HEK293 (cell line): ENCODE measurements around the gene MSI2.

Experiments used
- CTCF ChIA-PET: fragments of 350-600 bp; formaldehyde crosslinking; extraction: SDS; loops from one replicate; lab custom pipeline; 2021; ENCODE audit warnings: antibody characterized with exemption; lab: Yijun Ruan, JAX
- POLR2A ChIA-PET: fragments of 300-600 bp; formaldehyde crosslinking; extraction: SDS; loops from one replicate; lab custom pipeline; 2020; ENCODE audit warnings: antibody characterized with exemption, inconsistent platforms; lab: Yijun Ruan, JAX
- H3K27ac ChIP-seq: fragments of 200-500 bp; sonication (Bioruptor generic); 2 replicates; pipeline ENCODE4 v1.5.1; 2014; ENCODE audit warnings: low read depth, low read length, control low read depth, inconsistent platforms; ENCODE audit errors: extremely low read depth
- H3K36me3 ChIP-seq, 2 experiments: fragments of 200-500 bp in 1 of 2; sonication (Bioruptor generic) in 1 of 2; 1 replicate in 1 of 2; 2 replicates in 1 of 2; pipeline ENCODE4 v1.5.1; 2014 to 2017; ENCODE audit warnings: inconsistent platforms in 2 of 2, low read length in 2 of 2; ENCODE audit not compliant: control insufficient read depth in 2 of 2, insufficient read depth in 1 of 2
- H3K4me1 ChIP-seq: fragments of 200-500 bp; sonication (Bioruptor generic); 2 replicates; pipeline ENCODE4 v1.5.1; 2014; ENCODE audit warnings: mild to moderate bottlenecking, low read length, inconsistent platforms; ENCODE audit not compliant: control insufficient read depth, insufficient read depth
- H3K4me3 ChIP-seq: 2 replicates; pipeline ENCODE4 v1.5.1; 2011; ENCODE audit warnings: low read depth, mild to moderate bottlenecking, control low read depth, low read length, moderate library complexity
- H3K9me3 ChIP-seq: fragments of 200-500 bp; sonication (Bioruptor generic); 2 replicates; pipeline ENCODE4 v1.5.1; 2014; ENCODE audit warnings: low read depth, low read length, inconsistent platforms; ENCODE audit not compliant: control insufficient read depth, insufficient read depth
- ELK4 ChIP-seq: IDR thresholded peaks from 2 replicates; pipeline ENCODE4 v1.6.1; 2011; ENCODE audit warnings: mild to moderate bottlenecking, low read depth, low read length, borderline replicate concordance
- HOXD13 ChIP-seq: sonication (generic); formaldehyde crosslinking; IDR thresholded peaks from 2 replicates; pipeline ENCODE4 v1.8.0; 2022; ENCODE audit warnings: missing genetic modification reagents, borderline replicate concordance
- OVOL3 ChIP-seq: fragments of 450-650 bp; formaldehyde crosslinking; IDR thresholded peaks from 2 replicates; pipeline ENCODE4 v1.5.1; 2016; ENCODE audit warnings: missing biosample characterization, missing genetic modification characterization
- SETDB1 ChIP-seq: IDR thresholded peaks from one replicate; pipeline ENCODE4 v1.6.1; 2017; ENCODE audit warnings: mild to moderate bottlenecking, low read length, moderate library complexity, mixed read lengths; ENCODE audit not compliant: insufficient read length
- YY1 ChIP-seq: fragments of 450-650 bp; formaldehyde crosslinking; IDR thresholded peaks from 2 replicates; pipeline ENCODE4 v1.5.1; 2018; ENCODE audit warnings: missing biosample characterization, missing genetic modification characterization
- ZNF26 ChIP-seq: fragments of 450-650 bp; formaldehyde crosslinking; IDR thresholded peaks from 2 replicates; pipeline ENCODE4 v1.5.1; 2016; ENCODE audit warnings: missing biosample characterization, missing genetic modification characterization
- ZNF391 ChIP-seq: fragments of 450-650 bp; formaldehyde crosslinking; IDR thresholded peaks from 2 replicates; pipeline ENCODE4 v1.5.1; 2016; ENCODE audit warnings: low read depth, missing biosample characterization, missing genetic modification characterization, borderline replicate concordance
- ZNF501 ChIP-seq: fragments of 450-650 bp; formaldehyde crosslinking; IDR thresholded peaks from 2 replicates; pipeline ENCODE4 v1.5.1; 2016; ENCODE audit warnings: missing biosample characterization, missing genetic modification characterization
- ZNF521 ChIP-seq: fragments of 450-650 bp; formaldehyde crosslinking; IDR thresholded peaks from 2 replicates; pipeline ENCODE4 v1.5.1; 2017; ENCODE audit warnings: missing biosample characterization, mild to moderate bottlenecking, missing genetic modification characterization
- ZNF610 ChIP-seq: fragments of 450-650 bp; formaldehyde crosslinking; IDR thresholded peaks from 2 replicates; pipeline ENCODE4 v1.5.1; 2016; ENCODE audit warnings: missing biosample characterization, missing genetic modification characterization, borderline replicate concordance
- ZNF621 ChIP-seq: fragments of 450-650 bp; formaldehyde crosslinking; IDR thresholded peaks from 2 replicates; pipeline ENCODE4 v1.5.1; 2017; ENCODE audit warnings: missing biosample characterization, missing genetic modification characterization
- ZNF645 ChIP-seq: fragments of 450-650 bp; formaldehyde crosslinking; IDR thresholded peaks from 2 replicates; pipeline ENCODE4; 2016; ENCODE audit warnings: missing biosample characterization, missing genetic modification characterization
- ZNF660 ChIP-seq: fragments of 450-650 bp; IDR thresholded peaks from 2 replicates; pipeline ENCODE4 v1.5.1; 2018; ENCODE audit warnings: missing biosample characterization, mild to moderate bottlenecking, missing genetic modification characterization
- ZNF776 ChIP-seq: fragments of 450-650 bp; formaldehyde crosslinking; IDR thresholded peaks from 2 replicates; pipeline ENCODE4 v1.5.0; 2017; ENCODE audit warnings: missing biosample characterization, missing genetic modification characterization, borderline replicate concordance
- TF ChIP-seq, protein P1 (sequence below): fragments of 450-650 bp; formaldehyde crosslinking; IDR thresholded peaks from 2 replicates; pipeline ENCODE4 v1.5.1; 2017; ENCODE audit warnings: missing biosample characterization, mild to moderate bottlenecking, missing genetic modification characterization, moderate library complexity
- TF ChIP-seq, protein P2 (sequence below): fragments of 450-650 bp; formaldehyde crosslinking; IDR thresholded peaks from 2 replicates; pipeline ENCODE4 v1.5.1; 2016; ENCODE audit warnings: missing biosample characterization, missing genetic modification characterization, borderline replicate concordance
- TF ChIP-seq, protein P3 (sequence below): fragments of 450-650 bp; formaldehyde crosslinking; IDR thresholded peaks from 2 replicates; pipeline ENCODE4 v1.5.1; 2016; ENCODE audit warnings: missing biosample characterization, missing genetic modification characterization

MSI2 gene

GRCh38 chr17:57559634-57560318, 303.5 kb downstream of the MSI2 start (continued):
- TF ChIP-seq ELK4 = no peak

GRCh38 chr17:57560319-57560705, 304.0 kb downstream of the MSI2 start:
- no peaks in the 10 kb centered on the region for H3K9me3 ChIP-seq
- H3K36me3 ChIP-seq = no peaks in the 10 kb centered on the region
- H3K4me1 ChIP-seq = peaks cover 12% of the 10 kb centered on the region
- ChIA-PET CTCF (interaction anchor here (0.6 to 1.2 kb wide), 3 partner anchors 38 to 112 kb away, joined by 3 to 8 read pairs (median 3); no protein-coding TSS in a partner anchor), POLR2A (interaction anchor here (0.6 kb wide), 1 partner anchor 1818 kb away, joined by 4 read pairs; no protein-coding TSS in a partner anchor)
- H3K27ac ChIP-seq = no peak overlapping the region
- TF ChIP-seq HOXD13 (CRISPR knock-in tag) (no peak), ZNF776 (no peak), OVOL3 (tag by site-specific recombination) (no peak), SETDB1 (no peak), ZNF391 (tag by site-specific recombination) (no peak), ZNF645 (tag by site-specific recombination) (no peak), ZNF521 (tag by site-specific recombination) (no peak), ZNF610 (tag by site-specific recombination) (no peak), YY1 (tag by site-specific recombination) (no peak), ZNF621 (tag by site-specific recombination) (no peak), ZNF26 (tag by site-specific recombination) (no peak), ZNF501 (tag by site-specific recombination) (no peak), ZNF660 (no peak)
- TF ChIP-seq, protein P1, sequence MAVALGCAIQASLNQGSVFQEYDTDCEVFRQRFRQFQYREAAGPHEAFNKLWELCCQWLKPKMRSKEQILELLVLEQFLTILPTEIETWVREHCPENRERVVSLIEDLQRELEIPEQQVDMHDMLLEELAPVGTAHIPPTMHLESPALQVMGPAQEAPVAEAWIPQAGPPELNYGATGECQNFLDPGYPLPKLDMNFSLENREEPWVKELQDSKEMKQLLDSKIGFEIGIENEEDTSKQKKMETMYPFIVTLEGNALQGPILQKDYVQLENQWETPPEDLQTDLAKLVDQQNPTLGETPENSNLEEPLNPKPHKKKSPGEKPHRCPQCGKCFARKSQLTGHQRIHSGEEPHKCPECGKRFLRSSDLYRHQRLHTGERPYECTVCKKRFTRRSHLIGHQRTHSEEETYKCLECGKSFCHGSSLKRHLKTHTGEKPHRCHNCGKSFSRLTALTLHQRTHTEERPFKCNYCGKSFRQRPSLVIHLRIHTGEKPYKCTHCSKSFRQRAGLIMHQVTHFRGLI (tag by site-specific recombination) = no peak
- TF ChIP-seq, protein P2, sequence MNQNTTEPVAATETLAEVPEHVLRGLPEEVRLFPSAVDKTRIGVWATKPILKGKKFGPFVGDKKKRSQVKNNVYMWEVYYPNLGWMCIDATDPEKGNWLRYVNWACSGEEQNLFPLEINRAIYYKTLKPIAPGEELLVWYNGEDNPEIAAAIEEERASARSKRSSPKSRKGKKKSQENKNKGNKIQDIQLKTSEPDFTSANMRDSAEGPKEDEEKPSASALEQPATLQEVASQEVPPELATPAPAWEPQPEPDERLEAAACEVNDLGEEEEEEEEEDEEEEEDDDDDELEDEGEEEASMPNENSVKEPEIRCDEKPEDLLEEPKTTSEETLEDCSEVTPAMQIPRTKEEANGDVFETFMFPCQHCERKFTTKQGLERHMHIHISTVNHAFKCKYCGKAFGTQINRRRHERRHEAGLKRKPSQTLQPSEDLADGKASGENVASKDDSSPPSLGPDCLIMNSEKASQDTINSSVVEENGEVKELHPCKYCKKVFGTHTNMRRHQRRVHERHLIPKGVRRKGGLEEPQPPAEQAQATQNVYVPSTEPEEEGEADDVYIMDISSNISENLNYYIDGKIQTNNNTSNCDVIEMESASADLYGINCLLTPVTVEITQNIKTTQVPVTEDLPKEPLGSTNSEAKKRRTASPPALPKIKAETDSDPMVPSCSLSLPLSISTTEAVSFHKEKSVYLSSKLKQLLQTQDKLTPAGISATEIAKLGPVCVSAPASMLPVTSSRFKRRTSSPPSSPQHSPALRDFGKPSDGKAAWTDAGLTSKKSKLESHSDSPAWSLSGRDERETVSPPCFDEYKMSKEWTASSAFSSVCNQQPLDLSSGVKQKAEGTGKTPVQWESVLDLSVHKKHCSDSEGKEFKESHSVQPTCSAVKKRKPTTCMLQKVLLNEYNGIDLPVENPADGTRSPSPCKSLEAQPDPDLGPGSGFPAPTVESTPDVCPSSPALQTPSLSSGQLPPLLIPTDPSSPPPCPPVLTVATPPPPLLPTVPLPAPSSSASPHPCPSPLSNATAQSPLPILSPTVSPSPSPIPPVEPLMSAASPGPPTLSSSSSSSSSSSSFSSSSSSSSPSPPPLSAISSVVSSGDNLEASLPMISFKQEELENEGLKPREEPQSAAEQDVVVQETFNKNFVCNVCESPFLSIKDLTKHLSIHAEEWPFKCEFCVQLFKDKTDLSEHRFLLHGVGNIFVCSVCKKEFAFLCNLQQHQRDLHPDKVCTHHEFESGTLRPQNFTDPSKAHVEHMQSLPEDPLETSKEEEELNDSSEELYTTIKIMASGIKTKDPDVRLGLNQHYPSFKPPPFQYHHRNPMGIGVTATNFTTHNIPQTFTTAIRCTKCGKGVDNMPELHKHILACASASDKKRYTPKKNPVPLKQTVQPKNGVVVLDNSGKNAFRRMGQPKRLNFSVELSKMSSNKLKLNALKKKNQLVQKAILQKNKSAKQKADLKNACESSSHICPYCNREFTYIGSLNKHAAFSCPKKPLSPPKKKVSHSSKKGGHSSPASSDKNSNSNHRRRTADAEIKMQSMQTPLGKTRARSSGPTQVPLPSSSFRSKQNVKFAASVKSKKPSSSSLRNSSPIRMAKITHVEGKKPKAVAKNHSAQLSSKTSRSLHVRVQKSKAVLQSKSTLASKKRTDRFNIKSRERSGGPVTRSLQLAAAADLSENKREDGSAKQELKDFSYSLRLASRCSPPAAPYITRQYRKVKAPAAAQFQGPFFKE (tag by site-specific recombination) = no peak
- TF ChIP-seq, protein P3, sequence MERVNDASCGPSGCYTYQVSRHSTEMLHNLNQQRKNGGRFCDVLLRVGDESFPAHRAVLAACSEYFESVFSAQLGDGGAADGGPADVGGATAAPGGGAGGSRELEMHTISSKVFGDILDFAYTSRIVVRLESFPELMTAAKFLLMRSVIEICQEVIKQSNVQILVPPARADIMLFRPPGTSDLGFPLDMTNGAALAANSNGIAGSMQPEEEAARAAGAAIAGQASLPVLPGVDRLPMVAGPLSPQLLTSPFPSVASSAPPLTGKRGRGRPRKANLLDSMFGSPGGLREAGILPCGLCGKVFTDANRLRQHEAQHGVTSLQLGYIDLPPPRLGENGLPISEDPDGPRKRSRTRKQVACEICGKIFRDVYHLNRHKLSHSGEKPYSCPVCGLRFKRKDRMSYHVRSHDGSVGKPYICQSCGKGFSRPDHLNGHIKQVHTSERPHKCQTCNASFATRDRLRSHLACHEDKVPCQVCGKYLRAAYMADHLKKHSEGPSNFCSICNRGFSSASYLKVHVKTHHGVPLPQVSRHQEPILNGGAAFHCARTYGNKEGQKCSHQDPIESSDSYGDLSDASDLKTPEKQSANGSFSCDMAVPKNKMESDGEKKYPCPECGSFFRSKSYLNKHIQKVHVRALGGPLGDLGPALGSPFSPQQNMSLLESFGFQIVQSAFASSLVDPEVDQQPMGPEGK (tag by site-specific recombination) = no peak
- TF ChIP-seq, all 188 proteins: peak for 0
- no peak overlapping the region for H3K4me3 ChIP-seq
